HCT116 (cell line): ENCODE data around the gene TK2. TPM values are rescaled to one million over a fixed set of nuclear protein-coding genes. Genes with fewer than 3 reads are reported as not detected.

Experiments used
- ATAC-seq: fragments of 200-7000 bp; cut with Tn5 transposase; 2 replicates; pipeline ENCODE4 v1.9.1; 2020; ENCODE audit warnings: mild to moderate bottlenecking, moderate library complexity
- BruUV-seq: library from RNA; stranded (reverse); fragments of 400-500 nt; replicated peaks from 2 replicates; lab custom pipeline; 2021; lab: Mats Ljungman, UMichigan
- CTCF ChIA-PET: fragments of 300-600 bp; sonication (Branson Sonifier 250); formaldehyde crosslinking; loops from one replicate; lab custom pipeline; 2021; ENCODE audit warnings: antibody characterized with exemption; lab: Charles Lee
- POLR2A ChIA-PET: fragments of 300-600, 350-600 bp; sonication (Branson Sonifier 250); formaldehyde crosslinking; loops from one replicate; lab custom pipeline; 2021; ENCODE audit warnings: antibody characterized with exemption; lab: Charles Lee
- RAD21 ChIA-PET, 2 experiments: fragments of 300-600 bp; sonication (Branson Sonifier 250); formaldehyde crosslinking; loops; one replicate each; lab custom pipeline; 2023; ENCODE audit warnings: low total read pairs in 2 of 2; ENCODE audit not compliant: uncharacterized antibody in 2 of 2, unreplicated experiment in 2 of 2, low non-redundant PET in 1 of 2; lab: Charles Lee
- DNase-seq: peaks from one replicate; pipeline ENCODE4 v3.0.0-alpha.2; 2010; ENCODE audit warnings: low read depth, low spot score
- H2AFZ ChIP-seq: fragments of 200-600 bp; shearing (Covaris generic), sonication (generic); 2 replicates; pipeline ENCODE4 v1.6.1; 2017; ENCODE audit warnings: low read depth, mixed run types, mixed read lengths, antibody characterized with exemption, low read length; ENCODE audit not compliant: poor library complexity, severe bottlenecking
- H3K27ac ChIP-seq: 2 replicates; pipeline ENCODE4 v1.5.1; 2012; ENCODE audit warnings: low read depth, low read length
- H3K27me3 ChIP-seq: fragments of 200-600 bp; sonication (generic); 2 replicates; pipeline ENCODE4 v1.6.1; 2016; ENCODE audit warnings: mixed run types, low read length, mixed read lengths; ENCODE audit not compliant: insufficient read depth
- H3K36me3 ChIP-seq, 2 experiments: fragments of 200-500 bp in 1 of 2; fragments of 200-600 bp in 1 of 2; sonication (Bioruptor generic) in 1 of 2; sonication (generic) in 1 of 2; 2 replicates each; pipeline versions ENCODE4 v1.5.1 to v1.6.1; 2014 to 2016; ENCODE audit warnings: low read length in 2 of 2, inconsistent platforms in 1 of 2, mixed read lengths in 1 of 2, mixed run types in 1 of 2; ENCODE audit not compliant: insufficient read depth in 2 of 2, control insufficient read depth in 1 of 2
- H3K4me1 ChIP-seq, 2 experiments: fragments of 200-600 bp in 1 of 2; sonication (generic) in 1 of 2; 2 replicates each; pipeline versions ENCODE4 v1.5.1 to v1.6.1; 2012 to 2017; ENCODE audit warnings: low read length in 2 of 2, inconsistent platforms in 1 of 2, mild to moderate bottlenecking in 1 of 2, mixed read lengths in 1 of 2, mixed run types in 1 of 2, moderate library complexity in 1 of 2; ENCODE audit not compliant: insufficient read depth in 2 of 2, control insufficient read depth in 1 of 2
- H3K4me2 ChIP-seq: fragments of 200-600 bp; sonication (generic); 2 replicates; pipeline ENCODE4 v1.6.1; 2017; ENCODE audit warnings: mixed run types, low read length, mixed read lengths
- H3K4me3 ChIP-seq, 2 experiments: fragments of 200-600 bp in 1 of 2; sonication (generic) in 1 of 2; replicated peaks in 1 of 2; 2 replicates each; pipeline ENCODE4 v1.5.1; 2011 to 2016; ENCODE audit warnings: low read length in 2 of 2, control low read depth in 1 of 2, low read depth in 1 of 2, mild to moderate bottlenecking in 1 of 2, mixed read lengths in 1 of 2, mixed run types in 1 of 2
- H3K79me2 ChIP-seq: fragments of 200-600 bp; sonication (generic); 2 replicates; pipeline ENCODE4 v1.6.1; 2017; ENCODE audit warnings: mild to moderate bottlenecking, mixed run types, low read length, moderate library complexity, mixed read lengths; ENCODE audit not compliant: insufficient read depth
- H3K9ac ChIP-seq: fragments of 200-600 bp; sonication (generic); 2 replicates; pipeline ENCODE4 v1.6.1; 2016; ENCODE audit warnings: low read length, mixed read lengths
- H3K9me2 ChIP-seq: fragments of 200-600 bp; sonication (generic), shearing (Covaris generic); 2 replicates; pipeline ENCODE4 v1.6.1; 2017; ENCODE audit warnings: mixed run types, mild to moderate bottlenecking, moderate library complexity; ENCODE audit not compliant: insufficient read depth
- H3K9me3 ChIP-seq, 2 experiments: fragments of 200-500 bp in 1 of 2; fragments of 200-600 bp in 1 of 2; sonication (Bioruptor generic) in 1 of 2; sonication (generic) in 1 of 2; 2 replicates each; pipeline ENCODE4 v1.6.1; 2014 to 2017; ENCODE audit warnings: low read length in 2 of 2, mixed read lengths in 2 of 2, inconsistent platforms in 1 of 2, low read depth in 1 of 2, mild to moderate bottlenecking in 1 of 2, mixed run types in 1 of 2, moderate library complexity in 1 of 2; ENCODE audit not compliant: control insufficient read depth in 1 of 2, insufficient read depth in 1 of 2
- H4K20me1 ChIP-seq: fragments of 200-600 bp; sonication (generic), shearing (Covaris generic); 2 replicates; pipeline ENCODE4 v1.6.1; 2017; ENCODE audit warnings: mixed run types, mild to moderate bottlenecking, moderate library complexity; ENCODE audit not compliant: insufficient read depth
- ATF3 ChIP-seq: IDR thresholded peaks from 2 replicates; pipeline ENCODE4 v1.6.1; 2012
- CBX3 ChIP-seq: IDR thresholded peaks from 2 replicates; pipeline ENCODE4 v1.6.1; 2012; ENCODE audit warnings: low read depth
- CEBPB ChIP-seq: IDR thresholded peaks from 2 replicates; pipeline ENCODE4 v1.6.1; 2012; ENCODE audit warnings: low read depth
- CTCF ChIP-seq, 3 experiments: fragments of 200-600 bp in 1 of 3; sonication (generic) in 1 of 3; IDR thresholded peaks in 2 of 3; conservative IDR thresholded peaks in 1 of 3; 2 replicates each; pipeline ENCODE4 v1.5.1; 2012 to 2017; ENCODE audit warnings: low read depth in 2 of 3, low read length in 2 of 3, antibody characterized with exemption in 1 of 3, borderline replicate concordance in 1 of 3, control low read depth in 1 of 3, mild to moderate bottlenecking in 1 of 3, mixed read lengths in 1 of 3, mixed run types in 1 of 3, moderate library complexity in 1 of 3; ENCODE audit not compliant: insufficient read depth in 1 of 3
- EGR1 ChIP-seq: IDR thresholded peaks from 2 replicates; pipeline ENCODE4 v1.6.1; 2012; ENCODE audit warnings: low read depth
- ELF1 ChIP-seq: IDR thresholded peaks from 2 replicates; pipeline ENCODE4 v1.6.1; 2012; ENCODE audit warnings: low read depth, borderline replicate concordance
- FOSL1 ChIP-seq: IDR thresholded peaks from 2 replicates; pipeline ENCODE4 v1.6.1; 2012; ENCODE audit warnings: low read depth
- POLR2AphosphoS5 ChIP-seq: IDR thresholded peaks from 2 replicates; pipeline ENCODE4 v1.6.1; 2011; ENCODE audit warnings: mild to moderate bottlenecking, low read depth, low read length, moderate library complexity
- SIN3A ChIP-seq: IDR thresholded peaks from 2 replicates; pipeline ENCODE4 v1.6.1; 2012; ENCODE audit warnings: low read depth
- SP1 ChIP-seq: IDR thresholded peaks from 2 replicates; pipeline ENCODE4 v1.6.1; 2012; ENCODE audit warnings: low read depth
- SRF ChIP-seq: IDR thresholded peaks from 2 replicates; pipeline ENCODE4 v1.6.1; 2012; ENCODE audit warnings: low read depth
- TCF7L2 ChIP-seq: IDR thresholded peaks from 2 replicates; pipeline ENCODE4 v1.7.0; 2011; ENCODE audit warnings: borderline replicate concordance, inconsistent platforms; ENCODE audit not compliant: insufficient read depth, insufficient read length; ENCODE audit errors: extremely low read depth
- ZBTB33 ChIP-seq: IDR thresholded peaks from 2 replicates; pipeline ENCODE4 v1.6.1; 2011; ENCODE audit warnings: mild to moderate bottlenecking, low read length, moderate library complexity; ENCODE audit not compliant: insufficient replicate concordance; ENCODE audit errors: extremely low read depth
- ZFX ChIP-seq: fragments of 450-650 bp; IDR thresholded peaks from 2 replicates; pipeline ENCODE4 v1.6.1; 2017
- intact Hi-C: fragments of 100-400 bp; cut with micrococcal nuclease; formaldehyde crosslinking; loops from 2 replicates; pipeline ENCODE4 v1.10.0; 2022
- total RNA-seq: library from RNA; stranded (reverse); gene quantifications from one replicate; pipeline ENCODE4 v1.2.1, GENCODE V29; 2021; ENCODE audit not compliant: unreplicated experiment

TK2 gene
- total RNA-seq, 1 experiment from 2014 or later: 15.4 TPM

GRCh38 chr16:66520406-66521170 lies 29.3 kb downstream of the TK2 start:
- no peaks in the 10 kb centered on the region for H3K27me3 ChIP-seq
- no peak overlapping the region for H3K4me3 ChIP-seq
- 0 out of 2 replicates have a peak overlapping the region, but pooled peaks have one; percentile 62 for H3K4me2 ChIP-seq
- no peaks in the 10 kb centered on the region for H4K20me1 ChIP-seq
- ATAC-seq (no peak), DNase-seq (no peak)
- H3K9me3 ChIP-seq: no peaks in the 10 kb centered on the region
- CTCF ChIA-PET: interaction anchor here (2.0 to 2.8 kb wide), 2 partner anchors 88 to 114 kb away, joined by 5 to 10 read pairs; no protein-coding TSS in a partner anchor
- no peak overlapping the region for H3K9ac ChIP-seq
- H3K36me3 ChIP-seq: no peaks in the 10 kb centered on the region
- H3K4me1 ChIP-seq: peaks cover 50 to 61% of the 10 kb centered on the region in 2 experiments
- H2AFZ ChIP-seq: no peak overlapping the region
- no peaks in the 10 kb centered on the region for H3K79me2 ChIP-seq
- TF ChIP-seq ELF1: no peak
- no peak for TF ChIP-seq CBX3
- no peak for TF ChIP-seq FOSL1
- no peaks in the 10 kb centered on the region for H3K9me2 ChIP-seq
- RAD21 ChIA-PET: no interaction called here
- POLR2A ChIA-PET: interaction anchor here (0.8 kb wide), 1 partner anchor 9 kb away, joined by 3 read pairs; no protein-coding TSS in a partner anchor
- H3K27ac ChIP-seq: no peak overlapping the region
- intact Hi-C loops: no loop called here
- no TSS peak for BruUV-seq

GRCh38 chr16:66519482-66520373 lies 30.2 kb downstream of the TK2 start:
- Histone ChIP-seq H3K4me1 (peaks cover 50 to 64% of the 10 kb centered on the region in 2 experiments), H3K27me3 (no peaks in the 10 kb centered on the region), H3K79me2 (no peaks in the 10 kb centered on the region), H2AFZ (no peak overlapping the region), H3K36me3 (no peaks in the 10 kb centered on the region), H4K20me1 (no peaks in the 10 kb centered on the region), H3K9me3 (no peaks in the 10 kb centered on the region), H3K9ac (no peak overlapping the region), H3K4me2 (no peak overlapping the region), H3K9me2 (no peaks in the 10 kb centered on the region), H3K4me3 (no peak overlapping the region), H3K27ac (no peak overlapping the region)
- no TSS peak for BruUV-seq
- CTCF ChIA-PET: interaction anchor here (2.8 kb wide), 1 partner anchor 89 kb away, joined by 10 read pairs; no protein-coding TSS in a partner anchor
- RAD21 ChIA-PET: no interaction called here
- DNase-seq: no peak
- no peak for ATAC-seq
- POLR2A ChIA-PET: no interaction called here
- intact Hi-C loops: no loop called here
- no peak for TF ChIP-seq FOSL1
- no peak for TF ChIP-seq POLR2AphosphoS5
- no peak for TF ChIP-seq SRF
- TF ChIP-seq EGR1: no peak
- TF ChIP-seq SP1: no peak
- no peak for TF ChIP-seq TCF7L2
- no peak for TF ChIP-seq SIN3A
- no peak for TF ChIP-seq ZFX
- no peak for TF ChIP-seq CEBPB
- no peak for TF ChIP-seq ATF3
- TF ChIP-seq CTCF (IDR thresholded peaks at IDR 0.05 in 2 of 3, conservative IDR thresholded peaks at IDR 0.05 in 1 of 3; ENCODE audit: borderline replicate concordance in 1 of 3, insufficient read depth in 1 of 3, low read depth in 2 of 3, low read length in 2 of 3): no peak
- no peak for TF ChIP-seq ZBTB33
